Gastroesophageal sphincter (tissue), 4 donors: ENCODE results near the gene ITGB5. TPM values are rescaled to one million over a fixed set of nuclear protein-coding genes. Genes with fewer than 3 reads are reported as not detected.
"Not testable (repeated sequence)": the region's sequence is repeated elsewhere in the genome, so short reads cannot be mapped to it uniquely, and the experiment has no call there.

Experiments used
- ATAC-seq: fragments of 150-250 bp; one replicate; pipeline ENCODE4 v1.9.1; 2016; ENCODE audit warnings: mild to moderate bottlenecking, moderate library complexity
- H3K27ac ChIP-seq, 4 donors: fragments of 200-600 bp; sonication (generic) in 3 of 4; 1 replicate in 3 of 4; 2 replicates in 1 of 4; pipeline ENCODE4 v1.5.1; 2016 to 2019
- H3K27me3 ChIP-seq: fragments of 200-600 bp; sonication (generic); one replicate; pipeline ENCODE4 v1.5.1; 2019
- H3K36me3 ChIP-seq, 2 donors: fragments of 200-600 bp; sonication (generic); one replicate each; pipeline ENCODE4 v1.5.1; 2019; ENCODE audit warnings: control low read depth in 1 of 2
- H3K4me1 ChIP-seq, 3 donors: fragments of 200-600 bp; sonication (generic); 1 replicate in 2 of 3; 2 replicates in 1 of 3; pipeline ENCODE4 v1.5.1; 2016 to 2019; ENCODE audit warnings: control low read depth in 2 of 3
- H3K4me3 ChIP-seq, 2 donors: fragments of 200-600 bp; sonication (generic); one replicate each; pipeline ENCODE4 v1.5.1; 2019; ENCODE audit warnings: mild to moderate bottlenecking in 1 of 2, moderate library complexity in 1 of 2
- H3K9me3 ChIP-seq, 3 donors: fragments of 200-600 bp; sonication (generic); one replicate each; pipeline ENCODE4 v1.5.1; 2017 to 2019; ENCODE audit warnings: control low read depth in 2 of 3
- CTCF ChIP-seq, 4 experiments: fragments of 200-600 bp in 2 of 4; fragments of 450-650 bp in 2 of 4; sonication (generic) in 1 of 4; IDR thresholded peaks; one replicate each; pipeline ENCODE4 v1.5.1; 2017 to 2019; ENCODE audit warnings: antibody characterized with exemption in 4 of 4, mild to moderate bottlenecking in 2 of 4, moderate library complexity in 2 of 4
- EP300 ChIP-seq: sonication (generic); formaldehyde crosslinking; IDR thresholded peaks from one replicate; pipeline ENCODE4 v1.6.1; 2017; ENCODE audit warnings: antibody characterized with exemption, mild to moderate bottlenecking
- POLR2A ChIP-seq, 2 donors: fragments of 450-650 bp; IDR thresholded peaks; one replicate each; pipeline ENCODE4 v1.6.1; 2017; ENCODE audit warnings: antibody characterized with exemption in 2 of 2, mild to moderate bottlenecking in 2 of 2, moderate library complexity in 1 of 2
- POLR2AphosphoS5 ChIP-seq: sonication (generic); formaldehyde crosslinking; IDR thresholded peaks from one replicate; pipeline ENCODE4 v1.6.1; 2017; ENCODE audit warnings: antibody characterized with exemption
- WGBS, 2 donors: methylation state at CpG; one replicate each; pipeline ENCODE4 v1.1.5; 2018; ENCODE audit warnings: low coverage in 1 of 2; 5-methylcytosine and 5-hydroxymethylcytosine counted together
- total RNA-seq, 4 donors: library from RNA; depleted of rRNA; stranded (reverse); fragments of >200 nt; gene quantifications; one replicate each; pipeline ENCODE4 v1.1.0, GENCODE V29; 2016

The ITGB5 gene
- total RNA-seq, 4 donors from 2014 or later = 125 to 312 (median 151) TPM

- no peak for ATAC-seq
- Histone ChIP-seq H3K4me3 (no peak overlapping the region), H3K4me1 (no peaks in the 10 kb centered on the region), H3K27ac (no peak overlapping the region), H3K27me3 (peaks cover 5% of the 10 kb centered on the region), H3K36me3 (peaks cover 0 to 14% of the 10 kb centered on the region in 2 donors), H3K9me3 (no peaks in the 10 kb centered on the region)
- TF ChIP-seq POLR2AphosphoS5 (no peak), CTCF (IDR thresholded peaks at IDR 0.05) (no peak), EP300 (no peak), POLR2A (IDR thresholded peaks at IDR 0.05) (no peak)
- 47 to 50% methylated on average over 2 of the region's 5 CpGs for WGBS, 2 donors
Observed at GRCh38 chr3:124751501-124751900, 135.7 kb downstream of the ITGB5 start.

- H3K27ac ChIP-seq, H3K27me3 ChIP-seq, H3K4me3 ChIP-seq, H3K4me1 ChIP-seq, ATAC-seq, H3K9me3 ChIP-seq: not testable (repeated sequence)
- peaks cover 0 to 31% of the 10 kb centered on the region in 2 donors for H3K36me3 ChIP-seq
- no CpG with 5 or more reads among the region's 27 CpGs for WGBS, 2 donors
Observed at GRCh38 chr3:124749877-124750276, 137.3 kb downstream of the ITGB5 start.

- no peak for TF ChIP-seq POLR2A (IDR thresholded peaks at IDR 0.05)
- TF ChIP-seq EP300 = no peak
- TF ChIP-seq CTCF (IDR thresholded peaks at IDR 0.05) = no peak
- no peak for TF ChIP-seq POLR2AphosphoS5
- ATAC-seq = no peak
Observed at GRCh38 chr3:124748560-124749198, 138.5 kb downstream of the ITGB5 start.

GRCh38 chr3:124747111-124747981 is 139.8 kb downstream of the ITGB5 start:
- 81 to 92% methylated on average over 3 to 12 of the region's 14 CpGs for WGBS, 2 donors
- H3K36me3 ChIP-seq = peaks cover 0 to 54% of the 10 kb centered on the region in 2 donors
- TF ChIP-seq CTCF (IDR thresholded peaks at IDR 0.05) (no peak), POLR2AphosphoS5 (no peak), POLR2A (IDR thresholded peaks at IDR 0.05) (no peak)
- H3K27ac ChIP-seq = no peak overlapping the region
- no peaks in the 10 kb centered on the region for H3K4me1 ChIP-seq
- no peak overlapping the region for H3K4me3 ChIP-seq
- no peaks in the 10 kb centered on the region for H3K9me3 ChIP-seq
- H3K27me3 ChIP-seq = peaks cover 5% of the 10 kb centered on the region
- no peak for ATAC-seq

More at GRCh38 chr3:124748560-124749198, 138.5 kb downstream of the ITGB5 start:
- Histone ChIP-seq H3K9me3 (no peaks in the 10 kb centered on the region), H3K4me1 (no peaks in the 10 kb centered on the region), H3K27me3 (peaks cover 5% of the 10 kb centered on the region), H3K4me3 (no peak overlapping the region), H3K36me3 (peaks cover 0 to 43% of the 10 kb centered on the region in 2 donors), H3K27ac (no peak overlapping the region)
- WGBS, 2 donors = 60 to 100% methylated on average over 1 to 2 of the region's 8 CpGs

- H3K27ac ChIP-seq = no peak overlapping the region
- H3K36me3 ChIP-seq = peaks cover 0 to 70% of the 10 kb centered on the region in 2 donors
- no peak overlapping the region for H3K4me3 ChIP-seq
- H3K27me3 ChIP-seq = no peaks in the 10 kb centered on the region
- H3K4me1 ChIP-seq = no peaks in the 10 kb centered on the region
- TF ChIP-seq EP300 = no peak
- TF ChIP-seq POLR2AphosphoS5 = no peak
- TF ChIP-seq CTCF (IDR thresholded peaks at IDR 0.05) = no peak
- no peak for TF ChIP-seq POLR2A (IDR thresholded peaks at IDR 0.05)
- no peaks in the 10 kb centered on the region for H3K9me3 ChIP-seq
- WGBS, 2 donors = 90 to 100% methylated on average over 2 of the region's 6 CpGs
- no peak for ATAC-seq
Observed at GRCh38 chr3:124745756-124746155, 141.4 kb downstream of the ITGB5 start.
